NB4 (cell line): Measurements from ENCODE around the gene TMCO4.

Experiments used
- DNase-seq: peaks from one replicate; pipeline ENCODE4 v3.0.0; 2010; ENCODE audit warnings: low read depth
- H3K4me3 ChIP-seq: one replicate; pipeline ENCODE4 v1.5.1; 2011; ENCODE audit warnings: mild to moderate bottlenecking, low read depth, low read length, moderate library complexity
- MYC ChIP-seq: IDR thresholded peaks from 2 replicates; pipeline ENCODE4 v1.6.1; 2011; ENCODE audit warnings: low read depth, low read length
- POLR2A ChIP-seq: IDR thresholded peaks from 2 replicates; pipeline ENCODE4 v1.6.1; 2011; ENCODE audit warnings: mild to moderate bottlenecking; ENCODE audit not compliant: insufficient read length; ENCODE audit errors: extremely low read depth
- TF ChIP-seq, protein P1 (sequence below): IDR thresholded peaks from one replicate; pipeline ENCODE4 v1.5.1; 2012; ENCODE audit warnings: low read depth, low read length
- TF ChIP-seq, protein P2 (sequence below): IDR thresholded peaks from 2 replicates; pipeline ENCODE4 v1.6.1; 2011; ENCODE audit warnings: low read depth, low read length

Gene TMCO4

GRCh38 chr1:19752083-19752696 lies 47.5 kb downstream of the TMCO4 start:
- no peak for DNase-seq
- TF ChIP-seq, protein P1, sequence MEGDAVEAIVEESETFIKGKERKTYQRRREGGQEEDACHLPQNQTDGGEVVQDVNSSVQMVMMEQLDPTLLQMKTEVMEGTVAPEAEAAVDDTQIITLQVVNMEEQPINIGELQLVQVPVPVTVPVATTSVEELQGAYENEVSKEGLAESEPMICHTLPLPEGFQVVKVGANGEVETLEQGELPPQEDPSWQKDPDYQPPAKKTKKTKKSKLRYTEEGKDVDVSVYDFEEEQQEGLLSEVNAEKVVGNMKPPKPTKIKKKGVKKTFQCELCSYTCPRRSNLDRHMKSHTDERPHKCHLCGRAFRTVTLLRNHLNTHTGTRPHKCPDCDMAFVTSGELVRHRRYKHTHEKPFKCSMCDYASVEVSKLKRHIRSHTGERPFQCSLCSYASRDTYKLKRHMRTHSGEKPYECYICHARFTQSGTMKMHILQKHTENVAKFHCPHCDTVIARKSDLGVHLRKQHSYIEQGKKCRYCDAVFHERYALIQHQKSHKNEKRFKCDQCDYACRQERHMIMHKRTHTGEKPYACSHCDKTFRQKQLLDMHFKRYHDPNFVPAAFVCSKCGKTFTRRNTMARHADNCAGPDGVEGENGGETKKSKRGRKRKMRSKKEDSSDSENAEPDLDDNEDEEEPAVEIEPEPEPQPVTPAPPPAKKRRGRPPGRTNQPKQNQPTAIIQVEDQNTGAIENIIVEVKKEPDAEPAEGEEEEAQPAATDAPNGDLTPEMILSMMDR: no peak
- TF ChIP-seq POLR2A (no peak), MYC (no peak)
- TF ChIP-seq, protein P2, sequence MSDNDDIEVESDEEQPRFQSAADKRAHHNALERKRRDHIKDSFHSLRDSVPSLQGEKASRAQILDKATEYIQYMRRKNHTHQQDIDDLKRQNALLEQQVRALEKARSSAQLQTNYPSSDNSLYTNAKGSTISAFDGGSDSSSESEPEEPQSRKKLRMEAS: no peak
- H3K4me3 ChIP-seq: no peak overlapping the region

DNA sequence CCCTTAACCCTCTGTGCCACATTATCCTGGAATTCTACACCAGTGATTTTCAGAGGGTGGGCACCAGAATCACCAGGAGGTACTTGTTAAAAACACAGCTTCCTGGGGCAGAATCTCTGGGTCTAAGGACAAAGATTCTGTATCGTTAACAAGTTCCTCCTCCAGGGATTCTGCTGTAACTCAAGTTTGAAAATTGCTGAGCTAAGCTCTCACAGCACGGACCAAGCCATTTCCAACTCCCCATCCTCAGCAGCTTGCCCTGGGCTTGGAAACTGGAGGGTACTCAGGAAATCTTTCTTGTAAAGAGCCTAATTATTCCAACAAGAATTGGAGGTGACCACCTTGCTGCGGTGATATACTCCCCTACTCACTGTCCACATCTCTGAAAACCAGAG lies 48.8 kb downstream of the TMCO4 start:
- TF ChIP-seq POLR2A (no peak), MYC (no peak)
- TF ChIP-seq, protein P2: no peak
- TF ChIP-seq, protein P1: no peak
- no peak for DNase-seq
- H3K4me3 ChIP-seq: no peak overlapping the region

- TF ChIP-seq MYC: no peak
- no peak for DNase-seq
- H3K4me3 ChIP-seq: no peak overlapping the region
Observed at GRCh38 chr1:19750101-19750881, 49.4 kb downstream of the TMCO4 start.

- no peak overlapping the region for H3K4me3 ChIP-seq
- TF ChIP-seq MYC (no peak), POLR2A (no peak)
- TF ChIP-seq, protein P1: no peak
- TF ChIP-seq, protein P2: no peak
- no peak for DNase-seq
Observed at GRCh38 chr1:19749685-19750084, 50.0 kb downstream of the TMCO4 start.

DNA sequence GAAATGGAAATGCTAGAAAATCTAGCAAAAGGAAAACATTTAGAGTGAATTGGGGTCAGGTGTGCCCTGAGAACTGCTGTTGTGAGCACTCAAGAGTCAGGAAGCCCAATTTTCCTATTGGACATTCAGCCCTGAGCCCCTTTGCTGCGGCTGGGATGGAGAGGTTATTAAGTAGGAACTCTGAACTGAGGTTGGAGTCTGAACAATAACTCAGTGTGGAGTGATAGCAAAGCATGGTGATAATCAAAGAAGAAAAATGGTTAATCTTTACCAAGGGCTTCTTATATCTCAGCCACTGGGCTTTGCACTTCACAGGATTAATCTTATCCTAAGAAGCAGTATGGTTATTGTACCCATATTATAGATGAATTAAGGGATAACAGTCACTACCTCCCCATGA lies 52.0 kb downstream of the TMCO4 start:
- DNase-seq: no peak

GRCh38 chr1:19744886-19745285 lies 54.8 kb downstream of the TMCO4 start:
- H3K4me3 ChIP-seq: no peak overlapping the region
- no peak for DNase-seq
- TF ChIP-seq POLR2A (no peak), MYC (no peak)
- TF ChIP-seq, protein P1: no peak
- TF ChIP-seq, protein P2: no peak

More for the DNA sequence above, 52.0 kb downstream of the TMCO4 start:
- TF ChIP-seq MYC (no peak), POLR2A (no peak)
- TF ChIP-seq, protein P2: no peak
- TF ChIP-seq, protein P1: no peak
- no peak overlapping the region for H3K4me3 ChIP-seq
